ENCODE results near the gene USP40. TPM values are rescaled to one million over a fixed set of nuclear protein-coding genes. Genes with fewer than 3 reads are reported as not detected.

USP40 gene
- polyA plus RNA-seq, 1 donor (not counting 4 experiments of a cell fraction or from before 2014, with no cell fraction given): 37.3 TPM

- Histone ChIP-seq H3K36me3 (ENCODE audit: control insufficient read depth in 2 of 2, extremely low read depth in 1 of 2, insufficient read depth in 2 of 2, low read length in 2 of 2) (peaks cover 10 to 16% of the 10 kb centered on the region in 2 experiments), H3K4me3 (ENCODE audit: control insufficient read depth in 2 of 3, extremely low read depth in 1 of 3, insufficient read depth in 2 of 3, low read depth in 1 of 3, low read length in 3 of 3) (no peak overlapping the region), H3K27ac (ENCODE audit: control insufficient read depth, insufficient read depth, low read length) (no peak overlapping the region), H4K20me1 (ENCODE audit: control insufficient read depth, extremely low read depth, insufficient read depth, low read length) (no peaks in the 10 kb centered on the region), H3K4me2 (ENCODE audit: control insufficient read depth, extremely low read depth, insufficient read depth, low read depth, low read length) (no peak overlapping the region), H3K9me1 (ENCODE audit: control insufficient read depth, extremely low read depth, insufficient read depth, low read length) (no peaks in the 10 kb centered on the region), H3K27me3 (ENCODE audit: control insufficient read depth, extremely low read depth, insufficient read depth, low read length) (no peaks in the 10 kb centered on the region), H3K79me2 (ENCODE audit: control insufficient read depth, insufficient read depth, low read length) (no peaks in the 10 kb centered on the region), H3K9ac (ENCODE audit: control insufficient read depth, extremely low read depth, insufficient read depth, low read length) (no peak overlapping the region), H3K4me1 (ENCODE audit: control insufficient read depth, extremely low read depth, insufficient read depth, low read length) (no peaks in the 10 kb centered on the region), H2AFZ (ENCODE audit: control insufficient read depth, low read length) (no peak overlapping the region), H3K9me3 (ENCODE audit: control insufficient read depth, low read depth, low read length) (no peaks in the 10 kb centered on the region)
- TF ChIP-seq EZH2 (IDR thresholded peaks at IDR 0.05; ENCODE audit: low read length) (no peak), CTCF (optimal IDR thresholded peaks at IDR 0.05 in 1 of 3, IDR thresholded peaks at IDR 0.05 in 1 of 3, conservative IDR thresholded peaks at IDR 0.05 in 1 of 3; ENCODE audit: extremely low read depth in 1 of 3, insufficient read depth in 2 of 3, low read length in 3 of 3) (no peak)
- dilution Hi-C loops (cut with MboI; ENCODE audit: extremely low pct_ligation_motif_present, low sequenced_read_pairs): no loop called here
- DNase-seq (ENCODE audit: low read depth, low spot score) (no peak), FAIRE-seq (no peak)
These were observed 108.5 kb downstream of the USP40 start for GRCh38 chr2:233458031-233458610.

GRCh38 chr2:233457356-233457755 lies 109.2 kb downstream of the USP40 start:
- H4K20me1 ChIP-seq (ENCODE audit: control insufficient read depth, extremely low read depth, insufficient read depth, low read length): no peaks in the 10 kb centered on the region
- no peaks in the 10 kb centered on the region for H3K9me1 ChIP-seq (ENCODE audit: control insufficient read depth, extremely low read depth, insufficient read depth, low read length)
- no peak overlapping the region for H2AFZ ChIP-seq (ENCODE audit: control insufficient read depth, low read length)
- H3K4me3 ChIP-seq (ENCODE audit: control insufficient read depth in 2 of 3, extremely low read depth in 1 of 3, insufficient read depth in 2 of 3, low read depth in 1 of 3, low read length in 3 of 3): no peak overlapping the region
- no peaks in the 10 kb centered on the region for H3K9me3 ChIP-seq (ENCODE audit: control insufficient read depth, low read depth, low read length)
- DNase-seq (ENCODE audit: low read depth, low spot score): no peak
- dilution Hi-C loops (cut with MboI; ENCODE audit: extremely low pct_ligation_motif_present, low sequenced_read_pairs): no loop called here
- no peaks in the 10 kb centered on the region for H3K79me2 ChIP-seq (ENCODE audit: control insufficient read depth, insufficient read depth, low read length)
- H3K4me1 ChIP-seq (ENCODE audit: control insufficient read depth, extremely low read depth, insufficient read depth, low read length): no peaks in the 10 kb centered on the region
- no peak overlapping the region for H3K4me2 ChIP-seq (ENCODE audit: control insufficient read depth, extremely low read depth, insufficient read depth, low read depth, low read length)
- no peaks in the 10 kb centered on the region for H3K27me3 ChIP-seq (ENCODE audit: control insufficient read depth, extremely low read depth, insufficient read depth, low read length)
- H3K27ac ChIP-seq (ENCODE audit: control insufficient read depth, insufficient read depth, low read length): no peak overlapping the region
- no peak for FAIRE-seq
- peaks cover 12 to 14% of the 10 kb centered on the region in 2 experiments for H3K36me3 ChIP-seq (ENCODE audit: control insufficient read depth in 2 of 2, extremely low read depth in 1 of 2, insufficient read depth in 2 of 2, low read length in 2 of 2)
- H3K9ac ChIP-seq (ENCODE audit: control insufficient read depth, extremely low read depth, insufficient read depth, low read length): no peak overlapping the region
- TF ChIP-seq EZH2 (IDR thresholded peaks at IDR 0.05; ENCODE audit: low read length) (no peak), CTCF (optimal IDR thresholded peaks at IDR 0.05 in 1 of 3, IDR thresholded peaks at IDR 0.05 in 1 of 3, conservative IDR thresholded peaks at IDR 0.05 in 1 of 3; ENCODE audit: extremely low read depth in 1 of 3, insufficient read depth in 2 of 3, low read length in 3 of 3) (no peak)

All from keratinocyte (primary cell).